ENCODE results near the gene CAPN1. TPM values are rescaled to one million over a fixed set of nuclear protein-coding genes. Genes with fewer than 3 reads are reported as not detected.

CAPN1 gene
- total and polyA plus RNA-seq, 2 of the 13 experiments (the other 11 are each of a cell fraction or from before 2014, with no cell fraction given) = 57.3 to 82.6 TPM

DNA sequence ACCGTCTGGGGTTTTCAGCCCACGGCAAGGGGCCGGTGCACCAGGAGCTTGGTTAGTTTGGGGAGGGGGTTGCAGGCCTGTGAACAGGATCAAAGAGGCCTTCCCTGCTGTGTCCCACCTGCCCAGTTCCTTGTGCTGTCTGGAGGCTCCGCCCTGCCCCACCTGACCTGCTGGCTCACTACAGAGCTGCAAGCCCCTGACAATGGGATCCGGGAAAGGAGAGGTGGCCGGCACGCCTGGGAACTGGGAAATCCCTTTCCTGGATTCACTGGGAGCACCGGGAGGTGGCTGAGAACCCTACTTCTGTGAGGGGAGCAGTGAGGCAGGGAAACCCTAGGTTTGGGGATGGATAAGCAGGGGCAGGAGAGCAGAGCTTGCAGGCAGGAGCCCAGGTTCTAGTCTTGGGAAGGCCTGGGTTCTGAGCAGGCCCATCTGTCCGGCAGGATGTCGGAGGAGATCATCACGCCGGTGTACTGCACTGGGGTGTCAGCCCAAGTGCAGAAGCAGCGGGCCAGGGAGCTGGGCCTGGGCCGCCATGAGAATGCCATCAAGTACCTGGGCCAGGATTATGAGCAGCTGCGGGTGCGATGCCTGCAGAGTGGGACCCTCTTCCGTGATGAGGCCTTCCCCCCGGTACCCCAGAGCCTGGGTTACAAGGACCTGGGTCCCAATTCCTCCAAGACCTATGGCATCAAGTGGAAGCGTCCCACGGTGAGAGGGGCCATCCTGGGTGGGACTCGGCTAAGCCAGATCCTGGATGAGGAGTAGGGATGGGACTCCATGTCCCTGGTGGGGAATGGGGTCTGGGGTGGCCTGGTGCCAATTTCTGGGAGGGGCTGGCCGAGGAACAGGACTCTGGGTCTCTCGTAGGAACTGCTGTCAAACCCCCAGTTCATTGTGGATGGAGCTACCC, 786 bp downstream of the CAPN1 start (continued):
- TF ChIP-seq, protein P1, sequence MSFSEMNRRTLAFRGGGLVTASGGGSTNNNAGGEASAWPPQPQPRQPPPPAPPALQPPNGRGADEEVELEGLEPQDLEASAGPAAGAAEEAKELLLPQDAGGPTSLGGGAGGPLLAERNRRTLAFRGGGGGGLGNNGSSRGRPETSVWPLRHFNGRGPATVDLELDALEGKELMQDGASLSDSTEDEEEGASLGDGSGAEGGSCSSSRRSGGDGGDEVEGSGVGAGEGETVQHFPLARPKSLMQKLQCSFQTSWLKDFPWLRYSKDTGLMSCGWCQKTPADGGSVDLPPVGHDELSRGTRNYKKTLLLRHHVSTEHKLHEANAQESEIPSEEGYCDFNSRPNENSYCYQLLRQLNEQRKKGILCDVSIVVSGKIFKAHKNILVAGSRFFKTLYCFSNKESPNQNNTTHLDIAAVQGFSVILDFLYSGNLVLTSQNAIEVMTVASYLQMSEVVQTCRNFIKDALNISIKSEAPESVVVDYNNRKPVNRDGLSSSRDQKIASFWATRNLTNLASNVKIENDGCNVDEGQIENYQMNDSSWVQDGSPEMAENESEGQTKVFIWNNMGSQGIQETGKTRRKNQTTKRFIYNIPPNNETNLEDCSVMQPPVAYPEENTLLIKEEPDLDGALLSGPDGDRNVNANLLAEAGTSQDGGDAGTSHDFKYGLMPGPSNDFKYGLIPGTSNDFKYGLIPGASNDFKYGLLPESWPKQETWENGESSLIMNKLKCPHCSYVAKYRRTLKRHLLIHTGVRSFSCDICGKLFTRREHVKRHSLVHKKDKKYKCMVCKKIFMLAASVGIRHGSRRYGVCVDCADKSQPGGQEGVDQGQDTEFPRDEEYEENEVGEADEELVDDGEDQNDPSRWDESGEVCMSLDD (CRISPR knock-in tag; IDR thresholded peaks at IDR 0.05; ENCODE audit: borderline replicate concordance) = no peak
- no peak for TF ChIP-seq CENPX (CRISPR knock-in tag; IDR thresholded peaks at IDR 0.05)
- no peak for TF ChIP-seq CREM (IDR thresholded peaks at IDR 0.05)
- no peak for TF ChIP-seq CREM (CRISPR knock-in tag; IDR thresholded peaks at IDR 0.05)
- no peak for TF ChIP-seq MXD4 (CRISPR knock-in tag; IDR thresholded peaks at IDR 0.05)
- TF ChIP-seq KAT8 (CRISPR knock-in tag; IDR thresholded peaks at IDR 0.05) = no peak; the same call in 1 of the 2 replicates
- TF ChIP-seq ZNF616 (CRISPR knock-in tag; IDR thresholded peaks at IDR 0.05; ENCODE audit: low read depth) = 0 out of 2 replicates have a peak, but pooled peaks have one; percentile 27
- no peak for TF ChIP-seq ONECUT2 (CRISPR knock-in tag; IDR thresholded peaks at IDR 0.05)
- TF ChIP-seq ZNF383 (CRISPR knock-in tag; IDR thresholded peaks at IDR 0.05; ENCODE audit: borderline replicate concordance) = 0 out of 2 replicates have a peak, but pooled peaks have one; percentile 12
- no peak for TF ChIP-seq KMT2A (CRISPR knock-in tag; IDR thresholded peaks at IDR 0.05)
- no peak for TF ChIP-seq ZNF101 (CRISPR knock-in tag; IDR thresholded peaks at IDR 0.05; ENCODE audit: borderline replicate concordance, low read depth)
- TF ChIP-seq MBNL3 (CRISPR knock-in tag; conservative IDR thresholded peaks at IDR 0.05) = no peak
- TF ChIP-seq ZBTB7A (CRISPR knock-in tag; IDR thresholded peaks at IDR 0.05) = no peak; the same call in 1 of the 2 replicates
- TF ChIP-seq ZNF253 (CRISPR knock-in tag; IDR thresholded peaks at IDR 0.05; ENCODE audit: borderline replicate concordance) = 0 out of 2 replicates have a peak, but pooled peaks have one; percentile 46
- TF ChIP-seq ZNF326 (CRISPR knock-in tag; IDR thresholded peaks at IDR 0.05; ENCODE audit: borderline replicate concordance) = no peak
- TF ChIP-seq HMGA1 (CRISPR knock-in tag; conservative IDR thresholded peaks at IDR 0.05) = no peak
- no peak for TF ChIP-seq ZBTB8A (CRISPR knock-in tag; IDR thresholded peaks at IDR 0.05; ENCODE audit: borderline replicate concordance, low read depth)
- TF ChIP-seq, protein P2, sequence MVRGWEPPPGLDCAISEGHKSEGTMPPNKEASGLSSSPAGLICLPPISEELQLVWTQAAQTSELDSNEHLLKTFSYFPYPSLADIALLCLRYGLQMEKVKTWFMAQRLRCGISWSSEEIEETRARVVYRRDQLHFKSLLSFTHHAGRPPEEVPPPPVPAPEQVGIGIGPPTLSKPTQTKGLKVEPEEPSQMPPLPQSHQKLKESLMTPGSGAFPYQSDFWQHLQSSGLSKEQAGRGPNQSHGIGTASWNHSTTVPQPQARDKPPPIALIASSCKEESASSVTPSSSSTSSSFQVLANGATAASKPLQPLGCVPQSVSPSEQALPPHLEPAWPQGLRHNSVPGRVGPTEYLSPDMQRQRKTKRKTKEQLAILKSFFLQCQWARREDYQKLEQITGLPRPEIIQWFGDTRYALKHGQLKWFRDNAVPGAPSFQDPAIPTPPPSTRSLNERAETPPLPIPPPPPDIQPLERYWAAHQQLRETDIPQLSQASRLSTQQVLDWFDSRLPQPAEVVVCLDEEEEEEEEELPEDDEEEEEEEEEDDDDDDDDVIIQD (CRISPR knock-in tag; IDR thresholded peaks at IDR 0.05; ENCODE audit: low read depth) = no peak
- no peak for TF ChIP-seq ZKSCAN5 (CRISPR knock-in tag; IDR thresholded peaks at IDR 0.05)
- 0 out of 2 replicates have a peak, but pooled peaks have one; percentile 57 for TF ChIP-seq ZNF547 (CRISPR knock-in tag; IDR thresholded peaks at IDR 0.05)
